Measurements from ENCODE around the gene ARHGEF19.

- TF ChIP-seq CEBPB (IDR thresholded peaks at IDR 0.05; ENCODE audit: low read depth, low read length), result no peak
- no peak for TF ChIP-seq CTCF (conservative IDR thresholded peaks at IDR 0.05; ENCODE audit: low read depth, low read length)
These were observed 44.9 kb downstream of the ARHGEF19 start for GRCh38 chr1:16167331-16168143.
